ENCODE data around the gene STAC3.

STAC3 gene

DNA sequence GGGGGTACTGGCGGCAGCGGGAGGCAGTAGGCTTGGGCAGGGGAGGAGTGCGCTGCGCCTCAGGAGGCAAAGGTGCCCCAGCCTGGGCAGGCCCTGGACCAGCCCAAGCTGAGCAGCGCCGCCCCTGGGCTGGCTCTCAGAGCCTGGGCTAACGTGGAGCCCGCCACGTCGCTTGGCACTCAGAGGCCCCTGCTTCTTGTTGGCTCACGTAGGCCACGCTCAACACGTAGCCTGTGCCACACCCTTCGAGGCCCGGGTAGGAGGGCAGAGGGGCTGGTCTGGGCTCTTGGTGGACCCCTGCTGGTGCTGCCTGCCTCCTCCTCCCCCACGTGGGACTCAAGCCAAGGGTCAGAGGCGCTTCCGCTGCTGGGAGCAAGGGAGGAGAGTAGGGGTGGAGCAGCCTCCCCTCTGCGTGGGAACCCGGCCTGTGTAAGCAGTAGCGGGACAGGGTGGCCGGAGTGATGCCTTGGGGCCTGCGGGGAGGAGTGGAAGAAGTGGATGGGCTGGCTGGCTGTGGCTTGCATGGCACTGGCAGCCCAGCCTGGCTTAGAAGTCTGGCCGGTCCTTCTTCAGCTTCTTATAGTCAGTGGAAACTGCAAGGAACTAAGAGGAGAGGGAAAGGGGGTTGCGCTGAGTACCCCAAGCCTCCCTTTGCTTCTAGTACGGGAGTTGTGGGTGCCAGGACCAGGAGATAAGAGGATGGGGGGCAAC lies 15.8 kb downstream of the STAC3 start:
- no peak for DNase-seq

DNA sequence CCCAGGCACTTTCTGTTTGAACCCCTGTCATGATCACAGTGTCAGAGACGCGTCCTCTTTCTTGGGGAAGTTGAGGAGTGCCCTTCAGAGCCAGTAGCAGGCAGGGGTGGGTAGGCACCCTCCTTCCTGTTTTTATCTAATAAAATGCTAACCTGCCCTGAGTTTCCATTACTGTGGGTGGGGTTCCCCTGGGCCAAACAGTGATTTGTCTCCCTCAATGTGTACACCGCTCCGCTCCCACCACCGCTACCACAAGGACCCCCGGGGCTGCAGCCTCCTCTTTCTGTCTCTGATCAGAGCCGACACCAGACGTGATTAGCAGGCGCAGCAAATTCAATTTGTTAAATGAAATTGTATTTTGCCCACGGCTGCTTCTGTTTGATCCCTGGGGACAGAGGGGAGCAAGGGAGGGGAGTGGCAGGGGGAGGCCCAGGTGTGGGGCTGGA lies 16.4 kb downstream of the STAC3 start:
- no peak for DNase-seq

DNA sequence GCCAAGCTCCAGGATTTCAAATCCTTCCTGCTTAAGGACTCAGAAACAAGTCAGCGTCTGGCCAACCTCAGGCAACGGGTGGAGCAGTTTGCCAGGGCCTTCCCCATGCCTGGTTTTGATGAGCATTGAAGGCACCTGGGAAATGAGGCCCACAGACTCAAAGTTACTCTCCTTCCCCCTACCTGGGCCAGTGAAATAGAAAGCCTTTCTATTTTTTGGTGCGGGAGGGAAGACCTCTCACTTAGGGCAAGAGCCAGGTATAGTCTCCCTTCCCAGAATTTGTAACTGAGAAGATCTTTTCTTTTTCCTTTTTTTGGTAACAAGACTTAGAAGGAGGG lies 16.8 kb downstream of the STAC3 start:
- no peak for DNase-seq

DNA sequence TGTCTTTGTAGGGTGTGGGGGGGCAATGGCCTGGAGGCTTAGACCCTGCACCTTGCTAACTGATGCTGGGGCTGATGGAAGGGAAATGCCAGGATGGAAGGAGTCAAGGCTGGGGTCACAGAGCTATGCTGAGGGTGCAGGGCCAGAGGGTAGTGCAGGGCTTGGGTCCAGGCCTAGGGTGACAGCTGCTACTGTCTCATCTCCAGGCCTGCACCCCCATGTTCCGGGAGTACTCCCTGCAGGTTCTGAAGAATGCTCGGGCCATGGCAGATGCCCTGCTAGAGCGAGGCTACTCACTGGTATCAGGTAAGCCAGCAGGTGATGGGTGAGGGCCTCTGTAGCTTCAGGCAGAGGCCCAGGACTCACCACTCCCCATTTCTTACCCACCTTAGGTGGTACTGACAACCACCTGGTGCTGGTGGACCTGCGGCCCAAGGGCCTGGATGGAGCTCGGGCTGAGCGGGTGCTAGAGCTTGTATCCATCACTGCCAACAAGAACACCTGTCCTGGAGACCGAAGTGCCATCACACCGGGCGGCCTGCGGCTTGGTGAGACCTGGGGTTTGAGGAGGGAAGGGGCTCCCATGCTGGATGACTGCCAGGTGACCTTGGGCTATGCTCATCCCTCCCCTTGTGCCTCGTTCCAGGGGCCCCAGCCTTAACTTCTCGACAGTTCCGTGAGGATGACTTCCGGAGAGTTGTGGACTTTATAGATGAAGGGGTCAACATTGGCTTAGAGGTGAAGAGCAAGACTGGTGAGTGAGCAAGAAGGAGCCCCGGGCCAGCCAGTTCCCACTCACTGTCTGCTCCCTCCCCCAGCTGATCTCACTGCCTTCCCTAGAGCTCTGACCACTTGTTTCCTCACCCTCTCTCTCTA lies 17.4 kb downstream of the STAC3 start:
- DNase-seq = no peak

DNA sequence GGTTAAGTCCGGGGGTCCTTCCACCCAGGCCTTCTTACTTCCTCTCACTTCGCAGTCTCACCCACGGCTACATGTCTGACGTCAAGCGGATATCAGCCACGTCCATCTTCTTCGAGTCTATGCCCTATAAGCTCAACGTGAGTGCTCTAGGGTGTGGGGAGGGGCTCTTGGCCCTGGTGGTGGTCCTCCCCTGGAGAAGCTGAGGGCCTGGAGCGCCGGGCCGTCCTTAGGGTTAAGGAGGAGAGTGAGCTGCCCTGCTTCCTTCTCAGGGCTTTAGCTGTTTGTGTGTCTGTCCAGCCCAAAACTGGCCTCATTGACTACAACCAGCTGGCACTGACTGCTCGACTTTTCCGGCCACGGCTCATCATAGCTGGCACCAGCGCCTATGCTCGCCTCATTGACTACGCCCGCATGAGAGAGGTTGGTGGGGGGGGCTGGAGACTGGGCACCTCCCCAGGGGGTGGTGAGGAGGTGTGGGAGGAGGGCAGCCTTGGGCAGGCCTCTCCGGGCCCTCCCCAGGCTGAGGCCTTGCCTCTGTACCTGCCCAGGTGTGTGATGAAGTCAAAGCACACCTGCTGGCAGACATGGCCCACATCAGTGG lies 18.7 kb downstream of the STAC3 start:
- DNase-seq = no peak

DNA sequence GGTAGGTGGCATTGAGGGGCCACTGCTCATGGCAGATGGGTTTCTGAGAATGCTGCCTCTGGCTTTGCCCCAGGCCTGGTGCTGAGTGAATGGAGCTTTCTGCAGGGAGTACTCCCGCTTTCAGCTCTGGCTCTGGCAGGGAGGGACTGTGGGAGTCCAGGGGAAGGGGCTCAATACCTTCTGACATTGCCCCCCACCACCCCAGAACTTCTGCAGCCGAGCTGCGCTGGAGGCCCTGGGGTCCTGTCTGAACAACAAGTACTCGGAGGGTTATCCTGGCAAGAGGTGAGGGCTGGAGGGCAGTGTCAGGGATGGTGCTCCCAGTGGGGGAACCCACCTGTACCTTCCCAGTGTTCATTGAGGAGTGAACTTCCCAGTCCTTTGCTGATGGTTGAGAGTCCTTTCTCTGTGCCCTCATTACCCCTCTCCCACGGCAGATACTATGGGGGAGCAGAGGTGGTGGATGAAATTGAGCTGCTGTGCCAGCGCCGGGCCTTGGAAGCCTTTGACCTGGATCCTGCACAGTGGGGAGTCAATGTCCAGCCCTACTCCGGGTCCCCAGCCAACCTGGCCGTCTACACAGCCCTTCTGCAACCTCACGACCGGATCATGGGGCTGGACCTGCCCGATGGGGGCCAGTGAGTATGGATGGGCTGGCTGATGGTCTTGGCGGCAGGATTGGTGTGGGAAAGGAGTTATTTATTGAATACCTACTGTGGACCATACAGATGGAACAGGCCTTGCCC lies 19.5 kb downstream of the STAC3 start:
- DNase-seq = no peak

DNA sequence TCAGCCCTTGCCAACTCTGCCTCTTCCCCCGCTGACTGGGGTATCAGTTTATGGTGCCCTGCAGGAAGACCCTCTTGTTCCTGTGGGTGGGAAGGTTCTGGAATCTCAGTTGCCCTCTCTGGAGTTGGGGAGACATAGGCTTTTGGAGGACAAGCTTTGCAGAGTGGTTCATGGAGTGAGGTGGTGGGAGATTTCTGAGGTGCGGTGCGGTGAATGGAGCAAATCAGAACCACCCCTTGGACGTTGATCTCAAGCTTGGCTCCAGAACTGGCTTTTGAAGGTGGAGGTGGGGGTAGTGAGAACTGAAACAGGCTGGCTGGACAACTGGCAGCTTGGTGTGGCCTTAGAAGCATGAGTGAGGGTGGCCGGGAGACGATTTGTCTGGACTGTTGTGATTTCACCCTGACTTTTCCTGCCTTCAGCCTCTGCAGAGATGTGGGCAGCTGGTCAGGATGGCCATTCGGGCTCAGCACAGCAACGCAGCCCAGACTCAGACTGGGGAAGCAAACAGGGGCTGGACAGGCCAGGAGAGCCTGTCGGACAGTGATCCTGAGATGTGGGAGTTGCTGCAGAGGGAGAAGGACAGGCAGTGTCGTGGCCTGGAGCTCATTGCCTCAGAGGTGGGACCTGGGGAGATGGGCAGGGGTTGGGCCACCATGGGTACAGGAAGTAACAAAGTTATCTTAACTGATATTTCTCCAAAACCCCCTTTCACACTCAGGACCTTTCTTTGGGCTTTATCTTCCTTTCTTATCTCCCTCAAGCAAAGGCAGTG lies 20.4 kb downstream of the STAC3 start:
- no peak for DNase-seq

DNA sequence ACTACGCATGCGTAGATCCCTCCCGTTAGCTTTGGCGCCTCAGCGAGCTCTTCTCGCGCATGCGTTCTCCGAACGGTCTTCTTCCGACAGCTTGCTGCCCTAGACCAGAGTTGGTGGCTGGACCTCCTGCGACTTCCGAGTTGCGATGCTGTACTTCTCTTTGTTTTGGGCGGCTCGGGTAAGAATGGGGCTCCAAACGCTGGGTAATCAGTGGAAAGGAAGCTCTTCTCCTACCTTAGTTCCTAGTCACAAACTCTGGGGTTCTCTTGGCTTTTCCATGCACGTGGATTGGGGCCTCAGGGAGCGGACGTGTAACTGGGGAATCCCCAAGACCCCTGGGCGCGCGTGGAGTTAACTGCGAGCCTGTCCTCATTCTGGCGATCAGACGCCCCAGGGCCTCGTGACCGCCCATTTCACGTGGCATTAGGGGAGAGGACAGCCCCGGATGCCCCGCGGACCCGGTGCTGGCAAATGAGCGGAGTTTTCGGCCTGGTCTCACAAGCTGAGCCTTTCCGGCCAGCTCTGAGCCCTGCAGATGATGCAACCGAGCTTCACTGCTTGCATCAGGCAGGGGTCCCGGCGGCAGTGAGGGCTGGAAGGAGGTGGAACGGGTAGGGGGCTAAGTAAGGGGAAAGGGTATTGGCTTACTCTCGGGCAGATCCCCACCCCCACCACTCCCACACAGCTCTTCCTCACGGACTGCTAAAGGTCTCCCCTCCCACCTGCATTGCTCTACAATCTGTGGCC lies 21.2 kb downstream of the STAC3 start, which contains the start of gene SHMT2:
TSS of gene SHMT2 (plus strand) at position 78 of the 747 bp plus-strand sequence. CDS start at position 146, 68 bp downstream.
- peak; percentile 98 for DNase-seq

DNA sequence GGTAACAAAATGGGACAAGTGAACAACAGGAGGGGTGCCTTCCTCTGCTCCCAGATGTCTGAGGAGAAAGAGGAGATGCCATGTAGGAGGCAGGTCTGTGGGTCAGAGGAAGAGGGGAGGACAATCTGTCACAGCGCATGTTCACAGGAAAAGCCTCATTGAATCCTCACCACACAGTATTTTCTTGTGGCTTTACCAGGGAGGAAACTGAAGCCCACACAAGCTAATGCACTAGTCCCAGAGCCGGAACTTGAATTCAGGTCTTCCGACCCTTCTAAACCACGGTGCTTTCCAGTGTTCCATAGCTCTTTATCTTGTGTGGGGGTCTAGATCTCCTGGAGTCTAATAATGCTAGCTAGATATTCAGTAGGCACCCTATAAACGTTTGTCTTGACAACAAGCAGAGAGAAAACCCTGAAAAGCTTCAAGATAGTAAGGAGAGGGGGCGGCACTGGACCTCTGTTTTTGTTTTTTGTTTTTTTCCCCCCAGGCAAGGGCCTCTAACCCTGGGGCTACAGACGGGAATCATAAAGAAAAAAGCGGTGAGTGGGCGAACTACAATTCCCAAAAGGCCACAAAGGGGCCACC lies 21.8 kb downstream of the STAC3 start:
- DNase-seq = no peak

DNA sequence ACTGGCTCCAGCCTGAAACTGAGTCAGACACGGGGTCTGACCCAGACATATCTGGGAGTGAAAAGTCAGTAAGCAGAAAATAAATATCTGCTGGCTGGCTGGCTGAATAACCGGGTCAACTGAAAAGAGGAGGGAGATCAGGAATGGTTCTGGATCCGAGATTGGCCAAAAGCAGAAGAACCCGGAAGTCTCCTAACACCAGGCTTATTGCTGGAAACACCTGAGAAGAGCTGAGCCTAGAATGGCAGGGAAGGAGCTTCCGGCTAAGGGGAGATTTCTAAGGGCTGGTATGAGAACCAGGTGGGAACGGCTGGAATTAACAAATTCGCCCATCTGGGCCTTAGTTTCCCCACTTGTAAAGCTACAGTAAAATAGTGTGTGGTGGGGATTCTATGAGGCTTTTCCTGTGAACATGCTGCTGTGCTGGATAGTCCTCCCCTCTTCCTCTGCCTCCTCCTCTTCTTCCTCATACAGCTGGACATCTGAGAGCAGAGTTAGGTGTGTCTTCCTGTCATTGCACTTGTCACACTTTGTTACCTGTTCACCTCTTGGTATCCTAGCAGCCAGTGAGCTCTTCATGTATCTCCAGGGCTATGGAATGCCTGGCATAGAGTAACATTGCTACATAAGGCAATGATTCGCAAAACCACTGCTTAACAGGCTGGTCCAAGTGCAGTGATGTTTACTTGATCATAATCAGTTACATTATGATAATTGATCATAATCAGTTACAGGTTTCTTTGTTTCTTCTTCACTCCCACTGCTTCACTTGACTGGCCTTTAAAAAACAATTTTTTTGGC lies 23.5 kb downstream of the STAC3 start:
- no peak for DNase-seq

DNA sequence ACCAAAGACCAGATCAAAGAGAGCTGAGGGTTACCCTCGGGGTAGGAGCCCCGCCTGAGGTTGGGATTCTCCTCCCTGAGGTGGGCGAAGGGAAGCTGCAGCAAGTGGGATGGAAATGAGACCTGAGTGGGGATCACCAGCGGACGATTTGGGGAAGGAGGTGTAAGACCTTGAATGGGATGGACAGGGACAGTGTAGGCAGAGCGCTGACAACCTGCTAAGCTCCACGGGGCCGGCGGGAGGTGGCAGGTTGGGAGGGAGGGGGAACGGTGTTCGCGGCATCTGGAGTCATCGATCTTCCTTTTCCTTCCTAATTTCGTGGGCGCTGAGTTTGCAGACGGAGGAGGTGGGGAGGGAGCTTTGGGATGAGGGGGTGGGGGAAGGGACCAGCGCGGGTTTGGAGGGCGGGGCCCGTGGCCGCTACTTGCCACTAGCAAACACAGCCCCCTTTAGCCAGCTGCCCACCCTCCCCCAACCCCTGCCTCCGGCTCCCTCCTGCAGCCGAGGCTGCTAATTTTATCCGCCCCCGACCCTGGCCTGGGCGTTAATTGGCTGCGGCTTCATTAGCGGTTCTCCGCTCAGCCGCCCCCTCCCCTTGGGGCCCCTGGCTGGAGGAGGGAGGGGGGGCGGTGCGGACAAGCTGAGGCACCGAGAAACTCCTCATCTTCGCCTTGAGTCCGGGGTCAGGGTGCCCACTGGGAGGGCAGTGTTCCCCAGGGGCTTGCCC lies 24.2 kb downstream of the STAC3 start:
- DNase-seq = no peak

DNA sequence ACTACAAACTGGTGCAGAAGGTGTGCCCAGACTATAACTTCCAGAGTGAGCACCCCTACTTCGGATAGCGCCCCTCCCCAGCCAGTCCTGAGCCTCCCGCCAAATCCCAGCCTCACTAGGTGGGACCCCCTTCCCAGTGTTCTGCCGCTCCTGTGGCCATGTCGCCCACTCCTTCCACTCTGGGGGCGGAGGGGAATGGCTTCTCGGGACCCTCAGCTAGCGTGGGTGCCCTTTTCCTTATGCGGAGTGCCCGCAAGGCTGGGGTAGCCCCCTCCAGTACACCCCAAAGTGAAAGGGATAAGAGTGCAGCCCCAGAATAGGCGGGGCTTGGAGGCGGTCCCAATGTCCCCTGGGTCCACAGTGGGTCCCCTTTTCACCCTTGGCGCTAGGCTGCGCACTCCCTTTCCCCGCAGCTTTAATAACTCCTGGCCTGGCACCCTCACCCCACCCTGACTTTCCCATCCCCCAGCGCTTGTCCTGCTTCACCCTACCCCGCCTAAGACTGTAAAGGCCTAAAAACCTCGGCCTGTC lies 25.2 kb downstream of the STAC3 start:
- DNase-seq = no peak

DNA sequence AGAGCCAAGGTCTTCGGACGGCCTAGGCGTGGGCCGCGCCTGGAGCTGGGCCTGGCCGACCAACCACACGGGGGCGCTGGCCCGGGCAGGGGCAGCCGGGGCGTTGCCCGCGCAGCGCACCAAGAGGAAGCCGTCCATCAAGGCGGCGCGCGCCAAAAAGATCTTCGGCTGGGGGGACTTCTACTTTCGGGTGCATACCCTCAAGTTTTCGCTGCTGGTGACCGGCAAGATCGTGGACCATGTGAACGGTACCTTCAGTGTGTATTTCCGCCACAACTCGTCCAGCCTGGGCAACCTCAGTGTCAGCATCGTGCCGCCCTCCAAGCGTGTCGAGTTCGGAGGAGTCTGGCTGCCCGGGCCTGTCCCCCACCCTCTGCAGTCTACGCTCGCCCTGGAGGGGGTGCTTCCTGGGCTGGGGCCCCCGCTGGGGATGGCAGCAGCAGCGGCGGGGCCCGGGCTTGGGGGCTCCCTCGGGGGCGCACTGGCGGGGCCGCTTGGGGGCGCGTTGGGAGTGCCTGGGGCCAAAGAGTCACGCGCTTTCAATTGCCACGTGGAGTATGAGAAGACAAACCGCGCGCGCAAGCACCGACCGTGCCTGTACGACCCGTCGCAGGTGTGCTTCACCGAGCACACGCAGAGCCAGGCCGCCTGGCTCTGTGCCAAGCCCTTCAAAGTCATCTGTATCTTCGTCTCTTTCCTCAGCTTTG lies 25.9 kb downstream of the STAC3 start:
- peak; percentile 93 for DNase-seq

DNA sequence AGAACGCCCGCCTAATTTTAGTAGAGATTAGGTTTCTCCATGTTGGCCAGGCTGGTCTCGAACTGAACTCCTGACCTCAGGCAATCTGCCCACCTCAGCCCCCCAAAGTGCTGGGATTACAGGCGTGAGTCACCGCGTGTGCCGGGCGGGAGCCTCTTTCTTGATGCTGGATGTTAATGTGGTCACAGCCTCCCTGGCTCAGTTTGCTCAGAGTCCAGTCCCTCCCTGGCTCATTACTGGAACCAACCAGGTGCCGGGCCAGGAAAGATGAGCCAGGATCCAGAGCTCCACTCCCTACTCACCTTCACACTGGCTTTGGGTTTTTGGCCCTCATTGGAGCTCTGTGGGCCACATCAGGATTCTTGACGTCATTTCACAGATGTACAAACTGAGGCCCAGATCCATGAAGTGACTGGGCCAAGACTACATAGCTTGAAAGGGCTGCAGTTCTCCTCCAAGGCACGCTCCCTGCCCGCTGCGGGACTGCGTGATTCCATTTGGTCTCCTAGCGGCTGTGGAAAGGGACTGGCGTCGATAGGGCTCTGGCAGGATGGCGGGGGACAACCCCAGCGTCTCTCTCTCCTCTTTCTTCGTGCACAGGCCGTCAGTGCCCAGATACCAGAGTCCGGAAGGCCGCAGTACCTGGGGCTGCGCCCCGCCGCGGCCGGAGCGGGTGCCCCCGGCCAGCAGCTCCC lies 26.6 kb downstream of the STAC3 start:
- no peak for DNase-seq

DNA sequence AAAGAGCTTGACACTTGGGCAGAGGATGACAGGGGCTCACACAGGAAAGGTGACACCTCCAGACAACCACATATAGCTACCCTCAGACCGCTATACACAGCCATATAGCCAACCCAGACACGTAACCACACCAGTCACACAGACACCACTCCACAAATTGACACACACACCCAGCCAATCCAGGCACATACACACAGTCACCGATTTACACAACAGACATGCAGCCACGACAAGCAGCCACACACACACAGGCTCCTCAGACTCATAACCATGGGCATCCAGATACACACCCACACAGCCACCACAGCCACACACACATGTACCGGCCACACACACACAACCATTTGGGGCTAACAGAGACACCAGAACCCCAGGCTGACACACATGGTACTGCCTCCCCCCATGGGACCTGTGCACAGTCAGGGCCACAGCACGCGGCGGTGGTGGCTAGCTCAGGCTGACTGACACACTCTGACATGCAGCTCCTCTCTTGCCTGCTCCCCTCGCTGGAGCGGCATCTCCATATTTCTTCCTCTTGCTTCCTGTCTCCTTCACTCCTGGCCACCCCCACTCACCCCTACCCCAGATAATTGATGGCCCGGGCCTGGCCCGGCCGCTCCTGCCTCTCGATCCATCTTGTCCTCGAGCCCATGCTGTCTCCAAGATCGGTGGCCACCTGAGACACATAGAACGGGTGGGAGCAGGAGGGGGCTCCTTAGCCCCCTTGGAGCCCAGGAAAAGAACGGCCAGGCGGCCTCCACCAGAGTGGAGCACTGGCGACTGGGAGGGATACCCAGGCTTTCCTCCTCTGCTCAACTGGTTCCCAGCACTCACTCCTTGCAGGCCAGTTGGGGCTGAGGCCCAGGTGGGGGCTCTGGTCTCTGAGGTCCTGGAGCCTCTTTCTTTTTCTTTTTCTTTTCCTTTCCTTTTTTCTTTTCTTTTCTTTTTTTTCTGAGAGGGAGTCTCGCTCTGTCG lies 27.5 kb downstream of the STAC3 start:
- DNase-seq = no peak
